Kidney (tissue), 14 donors: ENCODE data around the gene EHD4. TPM values are rescaled to one million over a fixed set of nuclear protein-coding genes. Genes with fewer than 3 reads are reported as not detected.

ENCODE experiments used
- DNase-seq, 5 donors: peaks; one replicate each; pipeline ENCODE4 v3.0.0-alpha.2; 2013 to 2020
- FAIRE-seq: peaks from 2 replicates; lab custom pipeline; 2012; peaks lifted over from hg19 to GRCh38; lab: Jason Lieb, UNC
- H3K27ac ChIP-seq, 2 donors: one replicate each; pipeline ENCODE4 v1.7.0; 2013; ENCODE audit warnings: low read depth in 2 of 2, low read length in 2 of 2, inconsistent platforms in 1 of 2
- H3K27me3 ChIP-seq: one replicate; pipeline ENCODE4 v1.7.1; 2013; ENCODE audit warnings: low read length, inconsistent platforms; ENCODE audit not compliant: control insufficient read depth, insufficient read depth
- H3K36me3 ChIP-seq, 3 donors: one replicate each; pipeline versions ENCODE4 v1.7.0 to v1.7.1; 2013; ENCODE audit warnings: low read length in 3 of 3, control low read depth in 1 of 3, inconsistent platforms in 1 of 3; ENCODE audit not compliant: insufficient read depth in 3 of 3, control insufficient read depth in 2 of 3
- H3K4me1 ChIP-seq, 3 donors: one replicate each; pipeline versions ENCODE4 v1.7.0 to v1.7.1; 2013; ENCODE audit warnings: low read length in 3 of 3, inconsistent platforms in 1 of 3, low read depth in 1 of 3; ENCODE audit not compliant: control insufficient read depth in 2 of 3, insufficient read depth in 2 of 3
- H3K4me3 ChIP-seq, 3 donors: one replicate each; pipeline versions ENCODE4 v1.7.0 to v1.8.1; 2013; ENCODE audit warnings: low read length in 3 of 3, control low read depth in 1 of 3, inconsistent platforms in 1 of 3
- H3K9ac ChIP-seq, 3 donors: one replicate each; pipeline versions ENCODE4 v1.7.0 to v1.7.1; 2013; ENCODE audit warnings: low read length in 3 of 3, control low read depth in 1 of 3, inconsistent platforms in 1 of 3
- H3K9me3 ChIP-seq, 3 donors: one replicate each; pipeline versions ENCODE4 v1.7.0 to v1.7.1; 2013; ENCODE audit warnings: low read length in 3 of 3, control low read depth in 1 of 3, inconsistent platforms in 1 of 3; ENCODE audit not compliant: control insufficient read depth in 2 of 3, insufficient read depth in 1 of 3
- CTCF ChIP-seq: IDR thresholded peaks from 3 replicates; pipeline ENCODE4 v1.5.1; 2012; ENCODE audit warnings: mild to moderate bottlenecking, moderate library complexity, borderline replicate concordance; ENCODE audit not compliant: insufficient read depth; ENCODE audit errors: extremely low read depth
- intact Hi-C: fragments of 100-400 bp; cut with DNase I; formaldehyde crosslinking; loops from one replicate; pipeline ENCODE4 v1.11.1; 2022
- polyA plus RNA-seq: library from polyadenylated mRNA; stranded (reverse); fragments of 350-450 nt; fragmentation: Illumina TruSeq; extraction: RNeasy Lipid Tissue Mini Kit (QIAGEN cat#74804); gene quantifications from one replicate; pipeline ENCODE4 v1.2.3, GENCODE V29; 2014; ENCODE audit warnings: low read depth, low replicate concordance; ENCODE audit not compliant: insufficient read depth
- total RNA-seq: library from RNA; stranded (reverse); fragmentation: NEBNext Ultra II Directional; extraction: Animal tissue kit (Norgen Biotek cat#: 25700); gene quantifications from one replicate; pipeline ENCODE4 v1.2.1, GENCODE V29; 2021
- donor health status: control.
- donor health status: control.
- donor health status: control.
- donor health status: control.
- donor health status: control.
- donor health status: DM: yes; HTN: yes; CAD: no.
- donor health status: Normal renal cell carcinoma (clear cell type).

EHD4 gene
- total and polyA plus RNA-seq, 2 donors from 2014 or later, result 15.7 to 38.5 TPM

DNA sequence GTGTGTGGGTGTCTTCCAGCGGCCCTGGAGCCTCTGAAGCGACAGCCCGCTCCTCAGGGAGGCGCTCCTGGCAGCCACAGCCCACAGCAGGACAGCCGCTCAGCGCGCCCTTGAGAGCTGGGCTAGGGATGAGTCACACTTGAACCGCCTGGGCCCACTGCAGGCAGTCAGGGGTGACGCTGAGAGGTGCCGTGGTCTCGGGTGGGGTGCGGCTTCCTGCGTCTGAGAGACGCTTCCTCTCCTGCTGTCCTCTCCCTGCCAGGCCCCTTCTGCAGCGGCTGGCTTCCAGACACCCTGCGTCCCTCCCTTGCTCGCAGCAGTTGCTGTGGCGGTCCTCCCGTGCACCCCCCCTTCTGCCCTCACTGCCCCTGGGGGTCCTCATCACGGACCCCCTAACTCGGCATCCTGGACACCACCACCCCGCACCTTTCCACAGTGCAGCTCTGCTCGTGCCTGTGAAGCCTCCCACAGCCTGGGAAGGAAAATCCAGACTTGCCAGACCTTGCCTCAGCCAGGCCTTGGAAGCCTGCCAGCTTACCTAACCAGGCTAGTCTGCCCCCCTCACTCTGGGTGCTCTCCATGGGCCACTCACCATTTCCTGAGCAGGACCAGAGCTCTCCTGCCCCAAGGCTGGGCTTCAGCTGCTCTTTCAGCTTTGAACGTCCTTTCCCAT is 77.4 kb downstream of the EHD4 start:
- Histone ChIP-seq H3K4me3 (no peak overlapping the region), H3K4me1 (peaks cover 0 to 30% (median 19%) of the 10 kb centered on the region in 3 donors), H3K9ac (no peak overlapping the region), H3K27ac (peak overlapping the region; percentile 65 to 67), H3K27me3 (no peaks in the 10 kb centered on the region), H3K9me3 (no peaks in the 10 kb centered on the region), H3K36me3 (peaks cover 0 to 2% (median 0%) of the 10 kb centered on the region in 3 donors)
- TF ChIP-seq CTCF, result no peak
- DNase-seq (peak in 3 of 5 donors; percentile 32 to 94 (median 64)), FAIRE-seq (no peak)
- intact Hi-C loops, result no loop called here

GRCh38 chr15:41894251-41894790 is 78.0 kb downstream of the EHD4 start:
- Histone ChIP-seq H3K27ac (peak overlapping the region; percentile 65 to 67), H3K36me3 (peaks cover 0 to 2% (median 0%) of the 10 kb centered on the region in 3 donors), H3K27me3 (no peaks in the 10 kb centered on the region), H3K9me3 (no peaks in the 10 kb centered on the region), H3K9ac (no peak overlapping the region), H3K4me3 (no peak overlapping the region), H3K4me1 (peaks cover 0 to 30% (median 19%) of the 10 kb centered on the region in 3 donors)
- TF ChIP-seq CTCF, result no peak
- intact Hi-C loops, result no loop called here
- FAIRE-seq (no peak), DNase-seq (peak in 1 of 5 donors; percentile 69)

GRCh38 chr15:41893422-41894250 is 78.7 kb downstream of the EHD4 start, which contains the start of gene SPTBN5:
Gene SPTBN5, minus strand, starts transcription at chr15:41894053. Its CDS starts 556 bp downstream, at chr15:41893497.
- Histone ChIP-seq H3K9ac (peak within 1 kb of the TSS in 1 of 3 donors; percentile 46), H3K27ac (peak within 1 kb of the TSS; percentile 65 to 67), H3K4me1 (peaks cover 0 to 30% (median 19%) of the 10 kb centered on the region in 3 donors), H3K9me3 (no peaks in the 10 kb centered on the region), H3K4me3 (peak within 1 kb of the TSS in 1 of 3 donors; percentile 29), H3K27me3 (no peaks in the 10 kb centered on the region), H3K36me3 (peaks cover 0 to 2% (median 0%) of the 10 kb centered on the region in 3 donors)
- TF ChIP-seq CTCF, result no peak
- DNase-seq, result peak in 1 of 5 donors; percentile 66
- intact Hi-C loops, result no loop called here
- no peak for FAIRE-seq
